Tibial nerve (tissue), 4 donors: ENCODE data around the gene VENTX. TPM values are rescaled to one million over a fixed set of nuclear protein-coding genes. Genes with fewer than 3 reads are reported as not detected.

ENCODE experiments used
- DNase-seq, 2 donors: peaks; one replicate each; pipeline ENCODE4 v3.0.0-alpha.2; 2019; ENCODE audit warnings: low spot score in 2 of 2
- H3K27ac ChIP-seq, 4 donors: fragments of 200-600 bp; sonication (generic) in 3 of 4; one replicate each; pipeline ENCODE4 v1.5.1; 2017 to 2019; ENCODE audit warnings: mild to moderate bottlenecking in 1 of 4
- H3K27me3 ChIP-seq, 2 donors: fragments of 200-600 bp; sonication (generic) in 1 of 2; one replicate each; pipeline versions ENCODE4 v1.5.1 to v1.6.0; 2017 to 2019
- H3K36me3 ChIP-seq, 3 donors: fragments of 200-600 bp; sonication (generic); one replicate each; pipeline ENCODE4 v1.5.1; 2018 to 2019
- H3K4me1 ChIP-seq, 4 donors: fragments of 200-600 bp; sonication (generic) in 3 of 4; one replicate each; pipeline ENCODE4 v1.5.1; 2017 to 2019
- H3K4me3 ChIP-seq, 4 donors: fragments of 200-600 bp; sonication (generic) in 3 of 4; one replicate each; pipeline ENCODE4 v1.5.1; 2017 to 2019; ENCODE audit warnings: mild to moderate bottlenecking in 1 of 4, moderate library complexity in 1 of 4
- H3K9me3 ChIP-seq, 4 donors: fragments of 200-600 bp; sonication (generic) in 3 of 4; one replicate each; pipeline ENCODE4 v1.5.1; 2017 to 2019
- EP300 ChIP-seq, 2 donors: sonication (generic); formaldehyde crosslinking; IDR thresholded peaks; one replicate each; pipeline ENCODE4 v1.6.1; 2017; ENCODE audit warnings: antibody characterized with exemption in 2 of 2, mild to moderate bottlenecking in 1 of 2
- POLR2A ChIP-seq, 2 donors: fragments of 450-650 bp; IDR thresholded peaks; one replicate each; pipeline ENCODE4 v1.6.1; 2017; ENCODE audit warnings: antibody characterized with exemption in 2 of 2, mild to moderate bottlenecking in 2 of 2, moderate library complexity in 2 of 2
- WGBS, 2 donors: methylation state at CpG; one replicate each; pipeline ENCODE4 v1.1.5; 2018; 5-methylcytosine and 5-hydroxymethylcytosine counted together
- total RNA-seq, 4 donors: library from RNA; depleted of rRNA; stranded (reverse); fragments of >200 nt; gene quantifications; one replicate each; pipeline ENCODE4 v1.1.0, GENCODE V29; 2016
- TF ChIP-seq, protein P1 (sequence below), 5 experiments: fragments of 200-600 bp in 3 of 5; fragments of 450-650 bp in 2 of 5; sonication (generic) in 3 of 5; IDR thresholded peaks; one replicate each; pipeline ENCODE4 v1.5.1; 2016 to 2019; ENCODE audit warnings: antibody characterized with exemption in 5 of 5, mild to moderate bottlenecking in 3 of 5, moderate library complexity in 2 of 5

VENTX gene
- total RNA-seq, 4 donors from 2014 or later, result 2.5 to 10.5 (median 4.9) TPM

DNA sequence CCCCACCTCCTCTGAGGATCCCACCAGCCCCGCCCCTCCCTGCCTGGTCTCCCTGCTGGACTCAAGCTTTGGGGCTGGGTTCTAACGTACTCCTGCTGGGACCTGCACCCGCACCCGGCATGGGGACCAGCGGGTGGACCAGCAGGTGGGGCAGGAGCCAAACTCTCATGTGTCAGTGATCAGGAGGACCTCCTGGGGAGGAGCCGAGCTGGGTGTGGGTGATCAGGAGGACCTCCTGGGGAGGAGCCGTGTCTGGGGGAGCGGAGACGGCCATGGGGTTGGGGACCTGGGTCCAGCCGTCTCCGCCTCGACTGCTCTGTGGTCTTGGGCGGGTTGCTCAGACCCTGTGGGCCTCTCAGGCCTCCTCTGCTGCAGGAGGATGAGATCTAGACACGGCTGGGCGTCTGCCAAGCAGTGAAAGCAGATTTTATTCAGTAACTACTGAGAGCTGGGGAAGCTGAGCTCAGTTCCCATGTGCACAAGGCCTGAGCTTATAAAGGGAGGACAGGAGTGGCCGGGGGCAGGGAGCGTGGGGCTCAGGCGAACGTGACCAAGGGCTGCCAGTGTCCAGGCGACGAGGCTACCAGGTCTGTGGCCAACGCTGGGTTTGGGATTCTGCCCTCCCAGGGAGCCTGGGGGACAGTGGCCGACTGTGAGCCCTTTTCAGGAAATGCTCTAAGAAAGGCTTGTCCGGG lies 41.3 kb upstream of the VENTX start:
- DNase-seq, result no peak
- H3K4me3 ChIP-seq, result no peak overlapping the region
- no peaks in the 10 kb centered on the region for H3K36me3 ChIP-seq
- no peak overlapping the region for H3K27ac ChIP-seq
- WGBS, 2 donors, result 61 to 64% methylated on average over 20 to 24 of the region's 24 CpGs
- peaks cover 0 to 45% (median 1%) of the 10 kb centered on the region in 4 donors for H3K9me3 ChIP-seq
- TF ChIP-seq POLR2A (IDR thresholded peaks at IDR 0.05) (no peak), EP300 (IDR thresholded peaks at IDR 0.05) (no peak)
- TF ChIP-seq, protein P1, sequence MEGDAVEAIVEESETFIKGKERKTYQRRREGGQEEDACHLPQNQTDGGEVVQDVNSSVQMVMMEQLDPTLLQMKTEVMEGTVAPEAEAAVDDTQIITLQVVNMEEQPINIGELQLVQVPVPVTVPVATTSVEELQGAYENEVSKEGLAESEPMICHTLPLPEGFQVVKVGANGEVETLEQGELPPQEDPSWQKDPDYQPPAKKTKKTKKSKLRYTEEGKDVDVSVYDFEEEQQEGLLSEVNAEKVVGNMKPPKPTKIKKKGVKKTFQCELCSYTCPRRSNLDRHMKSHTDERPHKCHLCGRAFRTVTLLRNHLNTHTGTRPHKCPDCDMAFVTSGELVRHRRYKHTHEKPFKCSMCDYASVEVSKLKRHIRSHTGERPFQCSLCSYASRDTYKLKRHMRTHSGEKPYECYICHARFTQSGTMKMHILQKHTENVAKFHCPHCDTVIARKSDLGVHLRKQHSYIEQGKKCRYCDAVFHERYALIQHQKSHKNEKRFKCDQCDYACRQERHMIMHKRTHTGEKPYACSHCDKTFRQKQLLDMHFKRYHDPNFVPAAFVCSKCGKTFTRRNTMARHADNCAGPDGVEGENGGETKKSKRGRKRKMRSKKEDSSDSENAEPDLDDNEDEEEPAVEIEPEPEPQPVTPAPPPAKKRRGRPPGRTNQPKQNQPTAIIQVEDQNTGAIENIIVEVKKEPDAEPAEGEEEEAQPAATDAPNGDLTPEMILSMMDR (IDR thresholded peaks at IDR 0.05), result no peak
- no peaks in the 10 kb centered on the region for H3K4me1 ChIP-seq
- no peaks in the 10 kb centered on the region for H3K27me3 ChIP-seq

DNA sequence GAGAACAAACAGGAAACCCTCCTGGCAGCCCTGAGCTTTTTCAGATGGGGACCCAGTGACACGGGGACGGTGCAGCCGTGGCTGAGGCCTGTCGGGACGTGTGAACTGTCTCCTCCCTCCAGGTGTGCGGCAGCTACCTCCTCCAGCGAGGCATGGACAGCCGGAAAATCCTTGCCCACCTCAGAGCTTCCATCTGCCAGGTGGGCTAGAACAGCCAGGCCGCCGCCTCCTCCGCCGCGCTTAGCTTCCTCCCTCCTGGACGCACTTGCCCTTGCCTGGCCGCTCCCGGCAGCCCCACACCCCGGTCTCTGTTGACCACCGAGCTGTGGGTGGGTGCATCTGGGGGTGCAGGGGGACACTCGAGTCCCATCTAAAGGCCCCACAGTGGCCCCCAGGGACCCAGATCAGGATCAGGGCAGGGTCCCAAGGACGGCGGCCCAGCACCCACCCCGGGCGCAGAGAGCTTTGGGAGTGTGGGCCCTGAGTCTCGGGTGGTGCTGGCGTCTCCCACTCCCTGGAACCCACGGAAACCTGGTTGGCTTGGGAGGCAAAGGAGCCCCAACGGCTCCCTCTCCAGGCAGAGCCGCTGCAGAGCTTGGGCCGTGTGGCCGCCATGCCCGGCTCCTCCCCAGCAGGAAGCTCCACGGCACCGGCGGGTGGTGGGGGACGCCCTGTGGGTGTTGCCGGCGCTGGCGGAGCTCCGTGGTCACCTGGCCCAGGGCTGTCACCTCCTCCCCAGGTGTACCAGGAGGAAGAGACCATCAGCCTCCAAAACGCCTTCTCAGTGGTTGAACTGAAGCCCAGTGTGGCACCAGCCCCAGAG lies 40.5 kb upstream of the VENTX start:
- WGBS, 2 donors, result 84 to 87% methylated on average over 21 to 27 of the region's 40 CpGs
- Histone ChIP-seq H3K36me3 (no peaks in the 10 kb centered on the region), H3K9me3 (peaks cover 0 to 37% (median 1%) of the 10 kb centered on the region in 4 donors), H3K4me3 (no peak overlapping the region), H3K4me1 (no peaks in the 10 kb centered on the region), H3K27me3 (no peaks in the 10 kb centered on the region), H3K27ac (no peak overlapping the region)
- TF ChIP-seq POLR2A (IDR thresholded peaks at IDR 0.05) (no peak), EP300 (IDR thresholded peaks at IDR 0.05) (no peak)
- TF ChIP-seq, protein P1 (IDR thresholded peaks at IDR 0.05), result no peak
- no peak for DNase-seq

DNA sequence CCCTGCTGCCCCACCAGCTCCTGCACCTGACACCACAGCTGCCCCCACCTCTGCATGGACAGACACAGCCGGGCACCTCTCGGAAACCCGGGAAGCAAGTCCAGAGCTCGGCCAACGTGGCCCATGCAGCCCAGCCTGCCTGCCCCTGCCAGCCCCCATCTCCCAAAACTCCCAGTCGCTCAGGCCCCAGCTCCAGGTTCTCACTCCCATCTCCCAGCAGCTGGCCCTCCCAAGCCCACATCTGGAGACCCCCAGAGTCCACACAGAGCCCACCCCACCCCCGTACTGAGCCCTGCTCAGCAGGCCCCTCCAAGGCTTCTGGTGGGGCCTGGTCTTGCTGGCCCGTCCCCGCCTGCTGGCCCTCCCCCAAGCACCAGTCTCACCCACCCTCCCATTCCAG lies 39.9 kb upstream of the VENTX start:
- no peak for DNase-seq
- TF ChIP-seq EP300 (IDR thresholded peaks at IDR 0.05), result no peak
- TF ChIP-seq, protein P1 (IDR thresholded peaks at IDR 0.05), result no peak
- TF ChIP-seq POLR2A (IDR thresholded peaks at IDR 0.05), result no peak
- Histone ChIP-seq H3K36me3 (no peaks in the 10 kb centered on the region), H3K4me1 (no peaks in the 10 kb centered on the region), H3K27me3 (no peaks in the 10 kb centered on the region), H3K4me3 (no peak overlapping the region), H3K9me3 (peaks cover 0 to 31% (median 1%) of the 10 kb centered on the region in 4 donors), H3K27ac (no peak overlapping the region)
- WGBS, 2 donors, result 90 to 95% methylated on average over 8 to 9 of the region's 9 CpGs

- 92 to 94% methylated on average over 19 to 26 of the region's 26 CpGs for WGBS, 2 donors
- no peaks in the 10 kb centered on the region for H3K36me3 ChIP-seq
- H3K4me3 ChIP-seq, result no peak overlapping the region
- no peaks in the 10 kb centered on the region for H3K4me1 ChIP-seq
- no peak overlapping the region for H3K27ac ChIP-seq
- peaks cover 0 to 27% (median 1%) of the 10 kb centered on the region in 4 donors for H3K9me3 ChIP-seq
- TF ChIP-seq, protein P1 (IDR thresholded peaks at IDR 0.05), result no peak
- no peak for TF ChIP-seq POLR2A (IDR thresholded peaks at IDR 0.05)
- TF ChIP-seq EP300 (IDR thresholded peaks at IDR 0.05), result no peak
- H3K27me3 ChIP-seq, result no peaks in the 10 kb centered on the region
- no peak for DNase-seq
Measured at GRCh38 chr10:133198206-133198605, 39.4 kb upstream of the VENTX start.
